ENCODE results near the gene MAP4K3.

MAP4K3 gene

GRCh38 chr2:39202639-39203369 is 234.3 kb downstream of the MAP4K3 start:
- DNase-seq (ENCODE audit: extremely low read depth, low read depth): no peak
- TF ChIP-seq, protein P1, sequence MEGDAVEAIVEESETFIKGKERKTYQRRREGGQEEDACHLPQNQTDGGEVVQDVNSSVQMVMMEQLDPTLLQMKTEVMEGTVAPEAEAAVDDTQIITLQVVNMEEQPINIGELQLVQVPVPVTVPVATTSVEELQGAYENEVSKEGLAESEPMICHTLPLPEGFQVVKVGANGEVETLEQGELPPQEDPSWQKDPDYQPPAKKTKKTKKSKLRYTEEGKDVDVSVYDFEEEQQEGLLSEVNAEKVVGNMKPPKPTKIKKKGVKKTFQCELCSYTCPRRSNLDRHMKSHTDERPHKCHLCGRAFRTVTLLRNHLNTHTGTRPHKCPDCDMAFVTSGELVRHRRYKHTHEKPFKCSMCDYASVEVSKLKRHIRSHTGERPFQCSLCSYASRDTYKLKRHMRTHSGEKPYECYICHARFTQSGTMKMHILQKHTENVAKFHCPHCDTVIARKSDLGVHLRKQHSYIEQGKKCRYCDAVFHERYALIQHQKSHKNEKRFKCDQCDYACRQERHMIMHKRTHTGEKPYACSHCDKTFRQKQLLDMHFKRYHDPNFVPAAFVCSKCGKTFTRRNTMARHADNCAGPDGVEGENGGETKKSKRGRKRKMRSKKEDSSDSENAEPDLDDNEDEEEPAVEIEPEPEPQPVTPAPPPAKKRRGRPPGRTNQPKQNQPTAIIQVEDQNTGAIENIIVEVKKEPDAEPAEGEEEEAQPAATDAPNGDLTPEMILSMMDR (IDR thresholded peaks at IDR 0.05; ENCODE audit: low read depth, low read length): no peak

Measured in AG09319 (cell line).